AG04450 (cell line): Measurements from ENCODE around the gene KLHL7. TPM values are rescaled to one million over a fixed set of nuclear protein-coding genes. Genes with fewer than 3 reads are reported as not detected.

Experiments
- CTCF ChIA-PET: fragments of 300-600, 350-600 bp; formaldehyde crosslinking; extraction: SDS; loops from one replicate; lab custom pipeline; 2022; ENCODE audit warnings: antibody characterized with exemption, inconsistent platforms; lab: Charles Lee
- POLR2A ChIA-PET: fragments of 350-600 bp; formaldehyde crosslinking; extraction: SDS; loops from one replicate; lab custom pipeline; 2021; ENCODE audit warnings: antibody characterized with exemption, inconsistent platforms; lab: Yijun Ruan, JAX
- DNase-seq: peaks from one replicate; pipeline ENCODE4 v3.0.0-alpha.2; 2011; ENCODE audit warnings: low read depth, low spot score
- H3K27ac ChIP-seq: one replicate; pipeline ENCODE4 v1.5.1; 2012; ENCODE audit warnings: low read depth, low read length, control low read depth
- H3K27me3 ChIP-seq: one replicate; pipeline ENCODE4 v1.6.0; 2012; ENCODE audit warnings: low read length; ENCODE audit not compliant: control insufficient read depth, insufficient read depth
- H3K4me3 ChIP-seq: 2 replicates; pipeline ENCODE4 v1.5.1; 2011; ENCODE audit warnings: mild to moderate bottlenecking, low read depth, low read length, control low read depth
- H3K9me3 ChIP-seq: 2 replicates; pipeline ENCODE4 v1.5.1; 2012; ENCODE audit warnings: low read length; ENCODE audit not compliant: control insufficient read depth, insufficient read depth
- polyA plus RNA-seq: library from polyadenylated mRNA; depleted of rRNA; stranded (reverse); fragments of >200 nt; gene quantifications from 2 replicates; pipeline ENCODE4 v1.2.3, GENCODE V29; 2011
- TF ChIP-seq, protein P1 (sequence below): IDR thresholded peaks from 2 replicates; pipeline ENCODE4 v1.5.1; 2011; ENCODE audit warnings: low read depth, low read length, control low read depth, inconsistent platforms

KLHL7 gene
- polyA plus RNA-seq, 1 experiment, result 53.7 TPM

DNA sequence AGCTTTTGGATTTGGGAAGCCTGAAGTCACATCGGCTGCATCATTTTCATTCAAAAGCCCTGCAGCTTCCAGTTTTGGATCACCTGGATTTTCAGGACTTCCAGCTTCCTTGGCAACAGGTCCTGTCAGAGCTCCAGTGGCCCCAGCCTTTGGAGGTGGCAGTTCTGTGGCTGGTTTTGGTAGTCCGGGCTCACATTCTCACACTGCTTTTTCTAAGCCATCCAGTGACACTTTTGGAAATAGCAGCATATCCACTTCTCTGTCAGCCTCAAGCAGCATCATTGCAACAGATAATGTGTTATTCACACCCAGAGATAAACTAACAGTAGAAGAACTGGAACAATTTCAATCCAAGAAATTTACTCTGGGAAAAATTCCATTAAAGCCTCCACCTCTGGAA, 94.7 kb downstream of the KLHL7 start:
- no peak overlapping the region for H3K4me3 ChIP-seq
- H3K9me3 ChIP-seq, result no peaks in the 10 kb centered on the region
- ChIA-PET POLR2A (no interaction called here), CTCF (no interaction called here)
- TF ChIP-seq, protein P1, sequence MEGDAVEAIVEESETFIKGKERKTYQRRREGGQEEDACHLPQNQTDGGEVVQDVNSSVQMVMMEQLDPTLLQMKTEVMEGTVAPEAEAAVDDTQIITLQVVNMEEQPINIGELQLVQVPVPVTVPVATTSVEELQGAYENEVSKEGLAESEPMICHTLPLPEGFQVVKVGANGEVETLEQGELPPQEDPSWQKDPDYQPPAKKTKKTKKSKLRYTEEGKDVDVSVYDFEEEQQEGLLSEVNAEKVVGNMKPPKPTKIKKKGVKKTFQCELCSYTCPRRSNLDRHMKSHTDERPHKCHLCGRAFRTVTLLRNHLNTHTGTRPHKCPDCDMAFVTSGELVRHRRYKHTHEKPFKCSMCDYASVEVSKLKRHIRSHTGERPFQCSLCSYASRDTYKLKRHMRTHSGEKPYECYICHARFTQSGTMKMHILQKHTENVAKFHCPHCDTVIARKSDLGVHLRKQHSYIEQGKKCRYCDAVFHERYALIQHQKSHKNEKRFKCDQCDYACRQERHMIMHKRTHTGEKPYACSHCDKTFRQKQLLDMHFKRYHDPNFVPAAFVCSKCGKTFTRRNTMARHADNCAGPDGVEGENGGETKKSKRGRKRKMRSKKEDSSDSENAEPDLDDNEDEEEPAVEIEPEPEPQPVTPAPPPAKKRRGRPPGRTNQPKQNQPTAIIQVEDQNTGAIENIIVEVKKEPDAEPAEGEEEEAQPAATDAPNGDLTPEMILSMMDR, result no peak
- no peaks in the 10 kb centered on the region for H3K27me3 ChIP-seq
- no peak overlapping the region for H3K27ac ChIP-seq
- DNase-seq, result no peak

DNA sequence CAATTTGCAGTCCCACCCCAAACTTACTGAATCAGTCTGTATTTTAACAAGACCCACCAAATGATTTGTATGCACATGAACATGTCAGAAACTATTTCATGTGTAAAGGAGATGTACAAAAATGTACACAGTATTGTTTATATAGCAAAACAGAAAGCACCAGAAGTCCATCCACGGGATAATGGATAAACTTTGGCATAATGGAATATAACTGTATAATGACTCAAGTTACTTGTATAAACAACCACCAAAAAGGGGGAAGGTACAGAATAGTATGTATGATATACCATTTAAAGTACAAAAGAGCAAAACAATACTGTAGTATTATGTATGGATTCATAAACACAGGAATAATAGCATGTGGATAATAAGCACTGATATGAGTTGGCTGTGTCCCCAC, 98.7 kb downstream of the KLHL7 start:
- Histone ChIP-seq H3K4me3 (no peak overlapping the region), H3K9me3 (peaks cover 4% of the 10 kb centered on the region; the same call in 1 of the 2 replicates), H3K27ac (no peak overlapping the region), H3K27me3 (no peaks in the 10 kb centered on the region)
- TF ChIP-seq, protein P1, result no peak
- POLR2A ChIA-PET, result no interaction called here
- CTCF ChIA-PET, result interaction anchor here (1.4 kb wide), 1 partner anchor 58 kb away, joined by 3 read pairs; no protein-coding TSS in a partner anchor
- no peak for DNase-seq

DNA sequence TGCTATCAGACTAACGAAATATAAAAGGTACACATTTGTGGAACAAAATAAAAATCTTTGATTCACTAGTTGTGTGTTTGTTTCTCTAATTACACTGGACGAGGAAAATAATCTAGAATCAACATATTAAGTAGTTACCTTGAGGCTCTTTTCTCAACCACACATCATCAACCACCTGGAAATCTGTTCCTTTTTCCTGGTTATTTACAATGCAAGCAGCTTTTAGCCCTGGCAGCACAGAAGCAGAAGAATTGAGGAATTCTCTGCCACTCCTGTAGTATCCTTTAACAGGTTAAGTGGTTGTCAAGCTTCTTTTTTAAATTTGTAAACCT, 100.0 kb downstream of the KLHL7 start:
- Histone ChIP-seq H3K9me3 (peaks cover 4% of the 10 kb centered on the region; the same call in 1 of the 2 replicates), H3K27ac (no peak overlapping the region), H3K4me3 (no peak overlapping the region), H3K27me3 (no peaks in the 10 kb centered on the region)
- TF ChIP-seq, protein P1, result no peak
- no peak for DNase-seq
- ChIA-PET POLR2A (no interaction called here), CTCF (interaction anchor here (1.4 kb wide), 1 partner anchor 57 kb away, joined by 3 read pairs; no protein-coding TSS in a partner anchor)

DNA sequence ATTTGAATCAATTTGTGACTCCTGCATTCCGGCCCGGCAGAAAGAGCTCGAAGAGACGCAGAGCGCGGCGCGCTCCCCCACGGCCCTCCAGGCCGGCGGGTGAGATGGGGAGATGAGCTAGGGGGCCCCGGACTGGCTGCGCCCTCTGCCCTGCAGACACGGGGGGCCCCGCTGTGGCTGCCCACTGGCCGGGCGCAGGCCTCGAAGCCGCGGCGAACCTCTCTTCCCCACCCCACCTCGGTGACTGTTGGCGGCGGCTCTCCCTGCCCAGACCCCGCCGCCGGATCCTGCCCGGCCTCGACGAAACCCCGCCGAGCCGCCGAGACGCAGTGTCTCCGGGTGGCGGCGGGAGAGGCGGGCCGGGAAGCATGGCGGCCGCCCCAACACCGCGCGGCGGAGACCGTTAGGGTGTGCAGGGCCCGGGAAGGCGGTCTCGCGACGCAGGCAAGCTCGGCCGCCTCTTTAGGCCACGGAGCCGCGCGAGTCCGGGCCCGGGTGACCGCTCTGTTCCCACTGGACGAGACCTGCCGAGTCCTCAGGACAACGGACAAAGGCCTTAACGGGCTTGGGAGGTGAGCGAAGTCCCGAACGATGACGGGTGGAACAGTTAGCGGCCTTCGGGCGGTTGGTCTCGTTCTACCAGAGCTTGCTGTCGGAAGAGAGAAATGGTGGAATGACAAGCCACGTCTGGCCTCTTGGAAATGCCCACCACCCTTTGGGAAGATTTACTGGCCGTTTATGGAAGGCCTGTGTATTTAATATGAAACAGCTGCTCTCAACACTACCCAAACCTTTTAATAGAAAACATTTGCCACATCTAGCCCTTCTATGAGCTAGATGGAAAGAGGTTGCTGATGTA, 100.6 kb downstream of the KLHL7 start:
- Histone ChIP-seq H3K27me3 (no peaks in the 10 kb centered on the region), H3K4me3 (no peak overlapping the region), H3K9me3 (peaks cover 4% of the 10 kb centered on the region; the same call in 1 of the 2 replicates), H3K27ac (no peak overlapping the region)
- TF ChIP-seq, protein P1, result no peak
- ChIA-PET POLR2A (interaction anchor here (0.7 kb wide), 1 partner anchor 924 kb away, joined by 3 read pairs; no protein-coding TSS in a partner anchor), CTCF (interaction anchor here (1.4 kb wide), 1 partner anchor 56 kb away, joined by 3 read pairs; no protein-coding TSS in a partner anchor)
- DNase-seq, result no peak

DNA sequence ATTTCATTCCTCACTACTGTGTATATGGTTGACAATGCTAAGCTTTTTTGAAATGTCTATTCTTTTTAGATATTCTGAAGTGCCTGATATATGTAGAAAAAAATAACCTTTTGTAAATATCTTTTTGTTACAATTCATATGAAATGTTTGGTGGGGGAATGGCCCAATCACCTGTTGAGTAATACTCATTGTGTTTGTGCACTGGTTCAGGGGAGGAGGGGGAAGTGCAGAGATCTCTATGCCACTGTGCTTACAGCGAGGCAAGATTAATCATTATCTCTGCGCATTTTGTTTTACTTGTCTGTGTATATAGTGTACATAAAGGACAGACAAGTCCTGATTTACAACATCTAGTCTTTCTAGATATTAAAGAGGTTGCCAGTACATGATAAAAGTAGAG, 101.4 kb downstream of the KLHL7 start:
- no peak for DNase-seq
- Histone ChIP-seq H3K4me3 (no peak overlapping the region), H3K9me3 (peaks cover 4% of the 10 kb centered on the region; the same call in 1 of the 2 replicates), H3K27me3 (no peaks in the 10 kb centered on the region), H3K27ac (no peak overlapping the region)
- ChIA-PET CTCF (interaction anchor here (0.7 kb wide), 1 partner anchor 22 kb away, joined by 3 read pairs; no protein-coding TSS in a partner anchor), POLR2A (interaction anchor here (0.7 kb wide), 1 partner anchor 925 kb away, joined by 3 read pairs; no protein-coding TSS in a partner anchor)
- TF ChIP-seq, protein P1, result no peak
